ENCODE data around the gene B3GAT1. TPM values are rescaled to one million over a fixed set of nuclear protein-coding genes. Genes with fewer than 3 reads are reported as not detected.

Gene B3GAT1
- total RNA-seq, 1 donor from 2014 or later = not detected

GRCh38 chr11:134410766-134411165 is 1.3 kb downstream of the B3GAT1 start:
- DNase-seq (ENCODE audit: low read depth, low spot score) = no peak

- no peak for DNase-seq (ENCODE audit: low read depth, low spot score)
Observed at GRCh38 chr11:134409552-134410429, 2.3 kb downstream of the B3GAT1 start.

DNA sequence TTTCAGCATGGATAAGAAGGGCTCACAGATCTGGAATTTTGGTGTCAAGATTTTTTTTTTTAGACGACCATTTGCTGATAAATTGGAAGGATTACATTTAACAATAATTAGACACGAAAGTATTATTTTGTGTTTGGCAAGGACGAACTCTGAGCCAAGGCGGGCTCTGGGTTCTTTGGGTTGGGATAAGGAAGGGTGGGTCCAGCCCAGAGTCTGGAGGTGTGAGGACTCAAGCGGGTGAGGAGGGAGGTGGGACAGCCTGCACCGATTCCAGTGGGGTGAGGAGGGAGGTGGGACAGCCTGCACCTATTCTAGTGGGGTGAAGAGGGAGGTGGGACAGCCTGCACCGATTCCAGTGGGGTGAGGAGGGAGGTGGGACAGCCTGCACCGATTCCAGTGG is 4.1 kb downstream of the B3GAT1 start:
- DNase-seq (ENCODE audit: low read depth, low spot score) = no peak

GRCh38 chr11:134407321-134407828 is 4.7 kb downstream of the B3GAT1 start:
- no peak for DNase-seq (ENCODE audit: low read depth, low spot score)

DNA sequence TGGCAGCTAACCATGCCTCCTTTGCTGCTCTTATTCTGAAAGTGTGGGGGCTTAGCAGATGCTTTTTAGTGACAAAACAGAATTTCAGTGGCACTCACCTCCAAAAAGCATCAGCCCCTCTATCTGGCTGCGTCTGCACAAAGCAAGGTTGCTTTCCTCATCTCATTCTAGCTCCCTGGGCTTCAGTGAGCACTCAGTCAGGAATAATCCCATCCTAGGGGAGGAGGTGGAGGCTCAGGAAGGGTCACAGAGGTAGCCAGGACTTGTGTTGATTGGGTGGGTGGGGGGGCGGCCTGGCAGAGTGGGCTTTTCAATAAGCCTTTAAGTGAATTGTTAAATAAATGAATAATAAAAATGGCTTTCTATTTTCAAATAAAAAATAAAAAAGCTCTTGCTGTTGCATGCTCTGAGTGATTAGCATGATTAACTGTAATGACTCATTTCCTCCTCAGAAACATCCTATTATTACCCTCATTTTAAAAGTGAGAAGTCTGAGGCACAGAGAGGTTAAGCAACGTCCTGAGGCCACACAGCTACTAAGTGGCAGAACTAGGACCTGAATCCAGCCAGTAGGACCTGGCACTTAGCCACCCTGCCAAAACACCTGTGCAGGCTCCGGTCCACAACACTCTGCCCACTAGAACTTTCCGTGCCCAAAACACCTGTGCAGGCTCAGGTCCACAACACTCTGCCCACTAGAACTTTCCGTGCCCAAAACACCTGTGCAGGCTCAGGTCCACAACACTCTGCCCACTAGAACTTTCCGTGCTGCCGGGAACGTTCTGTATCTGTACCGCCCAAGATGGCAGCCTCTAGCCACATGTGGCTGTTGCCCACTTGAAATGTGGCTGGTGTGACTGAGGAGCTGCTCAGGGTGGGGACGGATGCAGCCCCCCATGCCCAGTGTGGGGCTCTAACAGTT is 5.5 kb downstream of the B3GAT1 start:
- DNase-seq (ENCODE audit: low read depth, low spot score) = no peak

GRCh38 chr11:134405841-134406240 is 6.2 kb downstream of the B3GAT1 start:
- DNase-seq (ENCODE audit: low read depth, low spot score) = no peak

GRCh38 chr11:134405436-134405835 is 6.6 kb downstream of the B3GAT1 start:
- no peak for DNase-seq (ENCODE audit: low read depth, low spot score)

GRCh38 chr11:134404575-134405341 is 7.3 kb downstream of the B3GAT1 start:
- DNase-seq (ENCODE audit: low read depth, low spot score) = no peak

GRCh38 chr11:134402910-134403309 is 9.1 kb downstream of the B3GAT1 start:
- DNase-seq (ENCODE audit: low read depth, low spot score) = no peak

DNA sequence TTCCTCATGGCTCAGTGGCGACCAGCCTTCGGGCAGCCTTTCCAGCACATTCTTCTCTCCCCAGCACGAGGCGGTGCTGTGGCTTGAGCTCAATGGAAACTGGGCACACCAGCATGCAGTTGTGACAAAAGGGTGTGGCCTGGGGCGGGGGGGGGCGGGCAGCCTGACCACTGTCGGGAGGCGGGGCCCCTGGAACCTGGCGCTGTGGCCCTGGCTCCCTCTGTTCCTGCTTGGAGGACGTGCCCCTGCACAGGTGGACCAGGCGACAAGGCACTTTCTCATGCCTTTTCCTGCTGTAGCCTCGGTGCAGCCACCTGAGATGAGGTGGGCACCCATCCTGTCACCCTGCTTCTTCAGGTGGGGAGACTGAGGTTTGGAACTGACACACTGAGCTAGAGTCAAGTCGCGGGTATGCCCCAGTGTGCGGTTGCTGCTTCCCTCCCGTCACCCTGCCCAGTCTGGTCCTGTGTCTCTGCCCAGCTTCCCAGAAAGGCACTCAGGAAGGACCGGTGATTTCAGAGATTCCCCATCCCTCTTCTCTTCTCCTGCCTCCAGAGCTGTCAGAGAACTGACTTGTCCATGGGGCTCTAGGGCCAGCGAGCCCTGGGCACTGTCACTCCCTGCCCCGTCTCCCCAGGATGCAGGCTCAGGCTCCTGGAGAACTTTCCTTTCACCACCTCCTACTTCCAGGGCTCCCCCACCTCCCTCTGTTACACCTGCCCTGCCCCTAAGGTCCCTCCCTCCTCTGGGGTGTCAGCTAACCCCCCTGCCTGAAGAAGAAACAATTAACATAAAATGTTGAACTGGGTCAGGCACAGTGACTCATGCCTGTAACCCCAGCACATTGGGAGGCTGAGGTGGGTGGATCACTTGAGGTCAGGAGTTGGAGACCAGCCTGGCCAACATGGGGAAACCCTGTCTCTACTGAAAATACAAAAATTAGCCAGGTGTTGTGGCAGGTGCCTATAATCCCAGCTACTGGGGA is 9.9 kb downstream of the B3GAT1 start:
- DNase-seq (ENCODE audit: low read depth, low spot score) = no peak

DNA sequence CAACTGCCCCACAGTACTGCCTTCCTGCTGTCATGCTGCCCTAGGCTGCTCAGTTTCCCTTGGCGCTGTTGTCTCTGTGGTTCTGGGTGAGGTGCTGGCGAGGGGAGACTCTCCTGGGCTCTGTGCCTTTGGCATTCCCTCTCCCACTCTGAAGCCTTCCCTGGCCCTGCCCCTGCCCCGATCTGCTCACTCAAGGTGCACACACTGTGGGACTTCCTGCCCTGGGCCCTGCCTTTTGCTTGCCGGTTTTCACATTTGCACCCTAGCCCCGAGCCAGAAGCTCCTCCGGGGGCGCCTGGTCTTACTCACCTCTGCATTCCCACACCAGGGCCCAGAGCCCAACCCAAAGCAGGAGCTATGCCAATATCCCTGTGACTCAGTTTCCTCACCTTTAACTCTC is 12.0 kb downstream of the B3GAT1 start:
- no peak for DNase-seq (ENCODE audit: low read depth, low spot score)

DNA sequence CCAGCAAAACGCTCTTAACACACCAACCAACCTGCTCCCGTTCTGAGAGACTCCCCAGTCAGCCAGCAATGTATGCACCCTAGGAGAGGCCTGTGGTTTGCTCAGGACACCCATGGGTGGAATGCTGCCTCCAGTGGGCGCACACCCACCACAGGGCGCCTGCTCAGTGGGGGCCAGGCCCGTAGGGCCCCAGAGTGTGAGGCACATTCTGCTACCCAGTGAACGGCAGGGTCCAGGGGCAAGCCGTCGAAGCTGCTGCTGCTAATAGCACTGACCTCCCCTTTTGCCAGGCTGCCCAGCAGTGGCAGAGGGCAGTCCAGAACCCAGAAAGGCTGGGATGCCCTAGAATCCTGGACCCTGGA is 12.8 kb downstream of the B3GAT1 start:
- DNase-seq (ENCODE audit: low read depth, low spot score) = no peak

GRCh38 chr11:134398644-134399292 is 13.3 kb downstream of the B3GAT1 start:
- DNase-seq (ENCODE audit: low read depth, low spot score) = no peak

GRCh38 chr11:134398079-134398444 is 14.0 kb downstream of the B3GAT1 start:
- no peak for DNase-seq (ENCODE audit: low read depth, low spot score)

- DNase-seq (ENCODE audit: low read depth, low spot score) = no peak
Observed at GRCh38 chr11:134397304-134398078, 14.6 kb downstream of the B3GAT1 start.

GRCh38 chr11:134395002-134395401 is 17.0 kb downstream of the B3GAT1 start:
- DNase-seq (ENCODE audit: low read depth, low spot score) = no peak

- DNase-seq (ENCODE audit: low read depth, low spot score) = no peak
Observed at GRCh38 chr11:134394311-134394710, 17.7 kb downstream of the B3GAT1 start.

DNA sequence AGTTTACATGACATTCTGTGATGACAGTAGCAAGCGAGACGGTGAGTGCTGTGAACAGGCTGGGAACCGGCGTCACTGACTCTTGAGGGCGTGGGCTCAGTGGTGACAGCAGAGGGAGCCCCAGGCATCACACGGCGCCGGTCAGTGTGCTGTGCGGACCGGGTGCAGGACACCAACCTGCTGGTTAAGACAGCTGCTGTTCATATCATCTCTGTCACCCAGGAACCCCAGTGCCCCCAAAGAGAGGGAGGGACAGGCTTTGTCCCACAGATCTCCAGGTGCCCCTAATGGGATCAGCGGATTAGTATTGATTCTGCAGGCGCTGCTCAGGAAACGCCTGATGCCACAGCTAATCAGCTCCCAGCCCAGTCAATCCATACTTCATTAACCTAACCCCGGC is 18.4 kb downstream of the B3GAT1 start:
- no peak for DNase-seq (ENCODE audit: low read depth, low spot score)
